Measurements from ENCODE around the gene IFT122.
"Not testable (repeated sequence)": the region's sequence is repeated elsewhere in the genome, so short reads cannot be mapped to it uniquely, and the experiment has no call there.

The IFT122 gene

DNA sequence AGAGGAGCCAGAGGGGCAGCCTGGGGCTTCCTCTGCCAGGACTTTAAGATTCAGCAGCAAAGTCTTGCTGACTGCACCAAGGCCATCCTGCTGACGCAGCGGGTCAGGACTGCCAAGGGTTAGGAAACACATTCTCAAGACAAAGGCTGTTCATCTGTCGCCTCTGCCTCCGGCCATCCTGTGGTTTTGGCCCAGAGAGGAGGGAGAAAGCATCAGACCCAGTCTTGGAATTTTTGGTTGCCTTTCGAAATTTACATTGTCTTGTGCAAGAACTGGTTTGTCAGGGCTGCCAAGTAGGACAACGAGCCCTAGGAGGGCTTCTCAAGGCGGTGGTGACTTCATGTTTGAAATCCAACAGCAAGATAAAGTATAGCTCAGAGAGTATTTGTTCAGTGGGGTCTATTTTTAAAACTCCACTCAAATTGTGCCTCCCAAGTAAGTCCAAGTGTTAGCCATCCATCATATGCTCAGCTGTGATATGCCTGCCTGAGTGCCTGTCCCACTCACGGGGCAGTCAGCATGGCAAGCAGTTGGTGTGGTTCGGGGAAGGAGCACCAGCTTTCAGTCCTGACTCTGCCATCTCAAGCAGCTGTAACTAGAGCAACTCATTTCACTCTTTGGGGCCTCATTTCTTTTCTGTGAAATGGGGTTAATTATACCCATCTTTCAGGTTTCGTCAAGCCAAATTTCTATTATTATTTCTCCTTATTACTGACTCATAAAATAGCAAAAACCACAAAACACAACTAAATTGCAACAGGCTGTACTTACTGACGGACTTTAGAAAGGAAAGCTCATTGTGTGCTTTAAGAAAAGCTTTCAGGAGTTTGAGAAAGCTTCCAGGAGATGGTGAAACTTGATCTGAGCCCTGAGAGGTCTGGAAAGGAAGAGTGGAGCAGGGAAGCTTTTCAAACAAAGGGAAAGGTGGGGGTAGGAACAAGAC is 46.0 kb downstream of the IFT122 start:
- Histone ChIP-seq H3K4ac (ENCODE audit: low read depth, low read length) (no peak overlapping the region), H3K9ac (ENCODE audit: low read length) (peak overlapping the region; percentile 22), H2BK5ac (ENCODE audit: low read length) (no peak overlapping the region), H3K23ac (ENCODE audit: low read length) (no peak overlapping the region), H2BK15ac (replicated peaks; ENCODE audit: low read depth) (no peak overlapping the region), H2BK120ac (ENCODE audit: low read depth, low read length) (no peak overlapping the region), H3K27ac (ENCODE audit: low read depth, low read length) (no peak overlapping the region), H3K4me2 (ENCODE audit: low read length) (no peak overlapping the region), H3K36me3 (ENCODE audit: control insufficient read depth, insufficient read depth, low read length) (peaks cover 1% of the 10 kb centered on the region), H2AK5ac (ENCODE audit: low read length) (no peak overlapping the region), H4K8ac (ENCODE audit: low read depth, low read length) (no peak overlapping the region), H3K79me2 (ENCODE audit: control insufficient read depth, insufficient read depth, low read length) (no peaks in the 10 kb centered on the region), H3K4me3 (ENCODE audit: low read length) (no peak overlapping the region), H3K79me1 (ENCODE audit: low read length) (no peaks in the 10 kb centered on the region), H4K5ac (ENCODE audit: low read length) (no peak overlapping the region), H3K18ac (ENCODE audit: low read length) (no peak overlapping the region), H3K56ac (ENCODE audit: low read length) (peak overlapping the region; percentile 44), H3K27me3 (ENCODE audit: insufficient read depth, low read length, poor library complexity) (no peaks in the 10 kb centered on the region), H3K4me1 (ENCODE audit: control insufficient read depth, low read depth, low read length) (peaks cover 5% of the 10 kb centered on the region)
- peak; percentile 56 for DNase-seq
- no CpG with 5 or more reads among the region's 11 CpGs for WGBS (ENCODE audit: extremely low coverage, insufficient coverage, low lambda C conversion rate)

DNA sequence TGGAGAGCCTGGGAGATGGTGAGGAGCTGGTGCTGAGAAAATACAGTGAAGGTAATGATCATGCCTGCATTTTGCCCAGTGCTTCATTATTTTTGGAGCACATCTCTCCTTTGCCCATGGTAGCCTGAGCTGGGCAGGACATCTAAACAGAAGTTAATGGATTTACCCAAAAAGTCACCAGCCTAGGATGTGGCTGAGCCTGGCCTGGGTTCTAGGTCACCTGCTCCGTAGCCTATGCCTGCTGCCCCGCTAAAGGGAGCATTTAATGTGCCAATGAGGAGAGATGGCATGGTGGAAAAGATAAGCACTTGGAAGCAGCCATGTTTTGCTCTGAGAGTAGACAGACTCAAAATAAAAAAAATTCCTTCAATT is 46.6 kb downstream of the IFT122 start:
- peak overlapping the region; percentile 18 for H3K27ac ChIP-seq (ENCODE audit: low read depth, low read length)
- peak overlapping the region; percentile 44 for H3K56ac ChIP-seq (ENCODE audit: low read length)
- no peaks in the 10 kb centered on the region for H3K79me2 ChIP-seq (ENCODE audit: control insufficient read depth, insufficient read depth, low read length)
- H4K8ac ChIP-seq (ENCODE audit: low read depth, low read length) = no peak overlapping the region
- H3K27me3 ChIP-seq (ENCODE audit: insufficient read depth, low read length, poor library complexity) = no peaks in the 10 kb centered on the region
- H3K36me3 ChIP-seq (ENCODE audit: control insufficient read depth, insufficient read depth, low read length) = peaks cover 1% of the 10 kb centered on the region
- peak overlapping the region; percentile 22 for H3K9ac ChIP-seq (ENCODE audit: low read length)
- peak overlapping the region; percentile 43 for H3K4ac ChIP-seq (ENCODE audit: low read depth, low read length)
- no peak overlapping the region for H2BK120ac ChIP-seq (ENCODE audit: low read depth, low read length)
- no peak for DNase-seq
- no peak overlapping the region for H3K4me2 ChIP-seq (ENCODE audit: low read length)
- no peak overlapping the region for H3K18ac ChIP-seq (ENCODE audit: low read length)
- H2BK5ac ChIP-seq (ENCODE audit: low read length) = no peak overlapping the region
- H2BK15ac ChIP-seq (replicated peaks; ENCODE audit: low read depth) = no peak overlapping the region
- no CpG with 5 or more reads among the region's 2 CpGs for WGBS (ENCODE audit: extremely low coverage, insufficient coverage, low lambda C conversion rate)
- no peak overlapping the region for H4K5ac ChIP-seq (ENCODE audit: low read length)
- H3K79me1 ChIP-seq (ENCODE audit: low read length) = no peaks in the 10 kb centered on the region
- H2AK5ac ChIP-seq (ENCODE audit: low read length) = no peak overlapping the region
- H3K4me1 ChIP-seq (ENCODE audit: control insufficient read depth, low read depth, low read length) = peaks cover 5% of the 10 kb centered on the region
- no peak overlapping the region for H3K4me3 ChIP-seq (ENCODE audit: low read length)
- peak overlapping the region; percentile 3 for H3K23ac ChIP-seq (ENCODE audit: low read length)

DNA sequence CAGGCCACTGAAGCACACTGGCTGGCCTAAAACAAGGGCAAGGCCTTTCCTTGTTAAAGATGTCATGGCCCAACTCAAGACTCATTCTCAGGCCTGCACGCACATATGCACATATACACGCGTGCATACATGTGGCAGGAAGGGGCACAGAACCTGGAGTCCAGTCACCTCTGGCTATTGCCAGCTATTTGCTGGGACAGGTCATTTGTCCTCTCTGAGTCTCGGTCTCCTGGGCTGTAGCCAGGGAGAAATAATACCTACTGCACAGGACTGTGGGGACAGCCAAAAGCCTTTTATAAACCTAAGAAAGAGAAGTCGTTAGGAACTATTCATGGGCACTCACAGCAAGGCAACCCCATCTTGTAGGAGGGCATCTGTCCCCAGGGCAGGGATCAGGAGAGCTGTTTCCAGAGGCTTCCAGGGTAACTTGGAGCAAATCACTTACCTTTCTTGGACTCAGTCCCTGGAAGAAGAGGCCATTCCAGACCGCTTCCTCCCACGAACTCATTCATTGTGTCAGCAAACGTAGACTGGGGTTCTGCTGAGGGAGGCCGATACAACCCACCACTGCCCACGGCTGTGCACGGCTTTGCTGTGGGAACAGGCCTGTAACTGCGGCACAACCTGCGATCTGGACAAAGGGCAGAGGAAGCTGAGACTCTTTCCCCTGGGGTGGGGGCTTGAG is 47.3 kb downstream of the IFT122 start:
- Histone ChIP-seq H3K4me2 (ENCODE audit: low read length) (no peak overlapping the region), H3K56ac (ENCODE audit: low read length) (no peak overlapping the region), H4K8ac (ENCODE audit: low read depth, low read length) (no peak overlapping the region), H3K4me3 (ENCODE audit: low read length) (no peak overlapping the region), H4K5ac (ENCODE audit: low read length) (no peak overlapping the region), H3K79me2 (ENCODE audit: control insufficient read depth, insufficient read depth, low read length) (no peaks in the 10 kb centered on the region), H3K23ac (ENCODE audit: low read length) (peak overlapping the region; percentile 3), H2BK15ac (replicated peaks; ENCODE audit: low read depth) (no peak overlapping the region), H3K79me1 (ENCODE audit: low read length) (no peaks in the 10 kb centered on the region), H2AK5ac (ENCODE audit: low read length) (no peak overlapping the region), H3K27ac (ENCODE audit: low read depth, low read length) (no peak overlapping the region), H3K36me3 (ENCODE audit: control insufficient read depth, insufficient read depth, low read length) (no peaks in the 10 kb centered on the region), H3K4ac (ENCODE audit: low read depth, low read length) (no peak overlapping the region), H3K27me3 (ENCODE audit: insufficient read depth, low read length, poor library complexity) (no peaks in the 10 kb centered on the region), H3K9ac (ENCODE audit: low read length) (no peak overlapping the region), H3K4me1 (ENCODE audit: control insufficient read depth, low read depth, low read length) (peaks cover 4% of the 10 kb centered on the region), H3K18ac (ENCODE audit: low read length) (no peak overlapping the region), H2BK5ac (ENCODE audit: low read length) (no peak overlapping the region), H2BK120ac (ENCODE audit: low read depth, low read length) (no peak overlapping the region)
- WGBS (ENCODE audit: extremely low coverage, insufficient coverage, low lambda C conversion rate) = no CpG with 5 or more reads among the region's 13 CpGs
- no peak for DNase-seq

DNA sequence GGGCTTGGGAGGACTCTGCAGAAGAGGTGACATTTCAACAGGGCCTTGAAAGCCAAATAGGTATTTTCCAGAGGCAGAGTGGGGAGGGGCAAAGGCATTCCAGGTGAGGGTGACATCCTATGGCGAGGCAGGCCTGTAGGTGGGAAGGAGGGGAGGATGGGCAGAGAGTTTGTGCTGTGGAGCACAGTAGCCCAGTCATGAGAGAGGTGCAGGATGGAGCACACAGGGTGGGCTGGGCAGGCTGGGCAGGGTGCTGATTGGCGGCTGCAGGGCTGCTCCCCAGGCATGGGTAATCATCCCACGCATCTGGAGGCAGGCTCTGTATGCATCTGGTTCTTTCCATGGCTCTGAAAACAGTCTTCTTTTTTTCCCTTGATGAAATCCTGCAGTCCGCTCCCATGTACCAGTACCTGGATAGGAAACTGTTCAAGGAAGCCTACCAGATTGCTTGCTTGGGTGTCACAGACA is 47.9 kb downstream of the IFT122 start:
- not testable (repeated sequence) for H2BK120ac ChIP-seq (ENCODE audit: low read depth, low read length); H4K5ac ChIP-seq (ENCODE audit: low read length); H3K9ac ChIP-seq (ENCODE audit: low read length); H3K36me3 ChIP-seq (ENCODE audit: control insufficient read depth, insufficient read depth, low read length); H2AK5ac ChIP-seq (ENCODE audit: low read length); H4K8ac ChIP-seq (ENCODE audit: low read depth, low read length); H3K27ac ChIP-seq (ENCODE audit: low read depth, low read length); H3K4me3 ChIP-seq (ENCODE audit: low read length); H2BK15ac ChIP-seq (replicated peaks; ENCODE audit: low read depth); H3K18ac ChIP-seq (ENCODE audit: low read length); H3K4me2 ChIP-seq (ENCODE audit: low read length); H3K4me1 ChIP-seq (ENCODE audit: control insufficient read depth, low read depth, low read length); H2BK5ac ChIP-seq (ENCODE audit: low read length); H3K4ac ChIP-seq (ENCODE audit: low read depth, low read length); H3K79me2 ChIP-seq (ENCODE audit: control insufficient read depth, insufficient read depth, low read length); H3K79me1 ChIP-seq (ENCODE audit: low read length); H3K27me3 ChIP-seq (ENCODE audit: insufficient read depth, low read length, poor library complexity); H3K23ac ChIP-seq (ENCODE audit: low read length)
- no CpG with 5 or more reads among the region's 4 CpGs for whole genome bisulfite sequencing (ENCODE audit: extremely low coverage, insufficient coverage, low lambda C conversion rate)
- peak; percentile 47 for DNase-seq
- peak overlapping the region; percentile 31 for H3K56ac ChIP-seq (ENCODE audit: low read length)

DNA sequence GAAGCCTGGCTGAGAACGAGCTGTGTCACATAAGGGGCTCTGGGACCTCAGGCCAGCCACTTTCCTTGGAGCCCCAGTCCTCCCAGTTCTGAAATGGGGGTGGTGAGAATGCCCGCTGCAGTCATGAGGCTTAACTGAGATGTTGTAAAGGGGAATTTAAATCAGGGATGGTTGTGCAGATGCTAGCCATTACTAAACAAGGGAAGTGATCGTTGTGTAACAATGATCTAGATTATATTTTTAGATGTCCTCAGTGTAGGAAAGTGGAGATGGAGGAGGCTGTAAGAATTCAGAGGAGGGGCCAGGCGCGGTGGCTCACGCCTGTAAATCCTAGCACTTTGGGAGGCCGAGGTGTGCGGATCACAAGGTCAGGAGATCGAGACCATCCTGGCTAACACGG is 49.2 kb downstream of the IFT122 start:
- not testable (repeated sequence) for H3K56ac ChIP-seq (ENCODE audit: low read length); H3K4ac ChIP-seq (ENCODE audit: low read depth, low read length); H3K4me2 ChIP-seq (ENCODE audit: low read length); H3K27me3 ChIP-seq (ENCODE audit: insufficient read depth, low read length, poor library complexity); H2BK15ac ChIP-seq (replicated peaks; ENCODE audit: low read depth); H3K23ac ChIP-seq (ENCODE audit: low read length); H3K79me2 ChIP-seq (ENCODE audit: control insufficient read depth, insufficient read depth, low read length); DNase-seq; H3K79me1 ChIP-seq (ENCODE audit: low read length); H3K4me1 ChIP-seq (ENCODE audit: control insufficient read depth, low read depth, low read length); H3K27ac ChIP-seq (ENCODE audit: low read depth, low read length); H4K5ac ChIP-seq (ENCODE audit: low read length); H3K9ac ChIP-seq (ENCODE audit: low read length); H2AK5ac ChIP-seq (ENCODE audit: low read length); H3K36me3 ChIP-seq (ENCODE audit: control insufficient read depth, insufficient read depth, low read length); H3K4me3 ChIP-seq (ENCODE audit: low read length); H4K8ac ChIP-seq (ENCODE audit: low read depth, low read length); H2BK5ac ChIP-seq (ENCODE audit: low read length); H2BK120ac ChIP-seq (ENCODE audit: low read depth, low read length); H3K18ac ChIP-seq (ENCODE audit: low read length)
- no CpG with 5 or more reads among the region's 10 CpGs for WGBS (ENCODE audit: extremely low coverage, insufficient coverage, low lambda C conversion rate)

All from mesendoderm (in vitro differentiated cells).